Measurements from ENCODE around the gene TOR1AIP2. TPM values are rescaled to one million over a fixed set of nuclear protein-coding genes. Genes with fewer than 3 reads are reported as not detected.
A peak's percentile ranks its signal among the peaks of the same experiment; 100 is the strongest.

Gene TOR1AIP2
- total and polyA plus RNA-seq, 2 of the 8 experiments (the other 6 are each of a cell fraction or from before 2014, with no cell fraction given), result 12.1 to 75.2 TPM

DNA sequence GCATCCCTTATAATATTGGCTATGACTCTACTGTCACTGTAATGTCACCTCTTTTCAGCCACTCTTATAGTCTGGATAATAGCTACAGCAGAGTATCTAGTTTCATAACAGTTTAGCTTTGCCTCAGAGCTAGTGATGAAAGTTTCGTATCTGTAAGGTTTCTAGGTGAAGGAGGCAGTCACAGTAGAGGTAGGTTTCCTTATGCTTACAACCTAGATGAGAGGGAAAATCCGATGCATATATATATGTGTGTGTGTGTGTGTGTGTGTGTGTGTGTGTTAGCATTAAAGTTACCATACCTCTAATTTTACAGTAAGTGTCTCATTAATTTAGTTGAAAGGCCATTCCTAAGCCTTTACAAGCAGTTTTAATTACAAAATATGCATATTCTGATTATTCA lies 2.2 kb upstream of the TOR1AIP2 start:
- Histone ChIP-seq H4K91ac (replicated peaks; ENCODE audit: insufficient read length, low read length) (no peak overlapping the region), H3K4ac (replicated peaks; ENCODE audit: insufficient read length, low read depth, low read length) (no peak overlapping the region), H2AK5ac (ENCODE audit: low read depth, low read length) (no peak overlapping the region), H3K79me2 (ENCODE audit: control insufficient read depth in 1 of 2, insufficient read depth in 2 of 2, low read length in 2 of 2) (peaks cover 0 to 34% of the 10 kb centered on the region in 2 experiments; a peak in 2 of 4 replicates), H3K18ac (ENCODE audit: extremely low read depth, low read length) (no peak overlapping the region), H3K23me2 (ENCODE audit: low read depth, low read length) (peaks cover 12% of the 10 kb centered on the region), H3K56ac (replicated peaks; ENCODE audit: insufficient read length, low read depth, low read length) (no peak overlapping the region), H3K14ac (ENCODE audit: insufficient read length) (no peak overlapping the region), H3K9me3 (ENCODE audit: insufficient read depth in 2 of 2, low read depth in 1 of 2, low read length in 1 of 2) (no peaks in the 10 kb centered on the region), H3K4me3 (ENCODE audit: extremely low read depth in 1 of 4, insufficient read depth in 2 of 4, low read depth in 3 of 4, low read length in 4 of 4) (no peak overlapping the region), H3K23ac (ENCODE audit: insufficient read length) (no peak overlapping the region), H3K27me3 (replicated peaks in 1 of 4; ENCODE audit: control insufficient read depth in 3 of 4, extremely low read depth in 1 of 4, insufficient read depth in 3 of 4, low read length in 3 of 4) (no peaks in the 10 kb centered on the region), H2BK20ac (ENCODE audit: low read length) (no peak overlapping the region), H2AFZ (ENCODE audit: low read length) (no peak overlapping the region), H3K4me2 (ENCODE audit: insufficient read depth in 1 of 2, low read depth in 2 of 2, low read length in 2 of 2) (no peak overlapping the region), H2BK5ac (ENCODE audit: low read depth, low read length) (no peak overlapping the region), H3K27ac (ENCODE audit: low read depth, low read length) (no peak overlapping the region), H2BK12ac (ENCODE audit: low read depth, low read length) (no peak overlapping the region), H2BK15ac (ENCODE audit: low read length) (no peak overlapping the region), H3K79me1 (ENCODE audit: low read depth, low read length) (0 out of 2 replicates have a peak, but pooled peaks cover 3% of the 10 kb centered on the region), H4K20me1 (replicated peaks in 1 of 2; ENCODE audit: control insufficient read depth in 1 of 2, insufficient read depth in 2 of 2, low read length in 2 of 2) (peaks cover 0 to 2% of the 10 kb centered on the region in 2 experiments), H4K8ac (ENCODE audit: extremely low read depth, insufficient read depth, low read length) (no peak overlapping the region), H4K5ac (ENCODE audit: insufficient read length, low read depth, low read length) (no peak overlapping the region), H3K36me3 (ENCODE audit: control insufficient read depth in 2 of 4, insufficient read depth in 4 of 4, low read length in 3 of 4) (peaks cover 0 to 5% (median under 1%) of the 10 kb centered on the region in 4 experiments; a peak in 2 of 8 replicates), H2BK120ac (replicated peaks; ENCODE audit: low read depth, low read length) (no peak overlapping the region), H3K9ac (replicated peaks in 1 of 4; ENCODE audit: extremely low read depth in 1 of 4, low read depth in 3 of 4, low read length in 3 of 4) (peak overlapping the region in 1 of 4 experiments; percentile 9; a peak in 1 of 7 replicates), H3K4me1 (replicated peaks in 1 of 4; ENCODE audit: control insufficient read depth in 3 of 4, insufficient read depth in 4 of 4, low read length in 3 of 4) (peaks cover 0 to 3% (median 0%) of the 10 kb centered on the region in 4 experiments; a peak in 1 of 7 replicates)
- ChIA-PET CTCF (ENCODE audit: partially characterized antibody) (interaction anchor here (0.6 kb wide), 1 partner anchor 74 kb away, joined by 3 read pairs; no protein-coding TSS in a partner anchor), POLR2A (ENCODE audit: partially characterized antibody) (interaction anchor here (1.0 kb wide), 1 partner anchor 74 kb away, joined by 4 read pairs; no protein-coding TSS in a partner anchor)
- FAIRE-seq, result no peak
- DNase-seq (ENCODE audit: low read depth in 1 of 2, low spot score in 2 of 2), result no peak
- WGBS, 2 experiments (ENCODE audit: extremely low coverage in 1 of 2, insufficient coverage in 1 of 2, insufficient read length in 1 of 2, insufficient replicate concordance in 2 of 2, low coverage in 1 of 2, low lambda C conversion rate in 2 of 2, missing lambda C conversion rate in 1 of 2), result 90% methylated on average over 2 of the region's 2 CpGs; no CpG with 5 or more reads in 1 of the 2 experiments
- TF ChIP-seq SP1 (IDR thresholded peaks at IDR 0.05; ENCODE audit: low read depth, low read length) (no peak), FOSL1 (IDR thresholded peaks at IDR 0.05; ENCODE audit: insufficient read depth, low read depth, low read length) (no peak), PHF8 (conservative IDR thresholded peaks at IDR 0.05; ENCODE audit: low read depth, low read length) (no peak)

All from H1 (cell line).